GM12891 (cell line): ENCODE data around the gene ACAD11.

Source experiments
- POLR2A ChIP-seq: IDR thresholded peaks from 2 replicates; pipeline ENCODE4 v1.6.1; 2011; ENCODE audit warnings: low read depth, low read length, control low read depth
- TAF1 ChIP-seq: IDR thresholded peaks from 2 replicates; pipeline ENCODE4 v1.6.1; 2011; ENCODE audit warnings: low read depth, low read length, control low read depth

- TF ChIP-seq POLR2A (no peak), TAF1 (no peak)
Measured at GRCh38 chr3:132517311-132517710, 142.3 kb downstream of the ACAD11 start.
